Measurements from ENCODE around the gene ADAMTS8.

GRCh38 chr11:130467116-130467900, 38.9 kb upstream of the ADAMTS8 start:
- no peak for TF ChIP-seq CTCF (IDR thresholded peaks at IDR 0.05)
- no peak for TF ChIP-seq POLR2A (IDR thresholded peaks at IDR 0.05)
